Amniotic stem cell (primary cell): Measurements from ENCODE around the gene OSCAR.

ENCODE experiments used
- DNase-seq: peaks from one replicate; lab custom pipeline; 2025; lab: John Stamatoyannopoulos, UW

The OSCAR gene

GRCh38 chr19:54084410-54084809, 16.2 kb downstream of the OSCAR start:
- no peak for DNase-seq

- no peak for DNase-seq
Measured at GRCh38 chr19:54081032-54081431, 19.6 kb downstream of the OSCAR start, which contains the start of gene TARM1. TSS of gene TARM1 (minus strand) at chr19:54081365. CDS start at chr19:54081340, 25 bp downstream.

GRCh38 chr19:54077334-54077733, 23.3 kb downstream of the OSCAR start:
- DNase-seq = no peak

GRCh38 chr19:54074851-54075250, 25.8 kb downstream of the OSCAR start:
- no peak for DNase-seq

- no peak for DNase-seq
Measured at GRCh38 chr19:54073829-54074228, 26.8 kb downstream of the OSCAR start.

GRCh38 chr19:54069470-54069869, 31.1 kb downstream of the OSCAR start:
- no peak for DNase-seq

GRCh38 chr19:54063350-54064116, 37.1 kb downstream of the OSCAR start, which contains the start of gene VSTM1:
TSS of gene VSTM1 (minus strand) at chr19:54063897. CDS start at chr19:54063777, 120 bp downstream.
- no peak for DNase-seq

- no peak for DNase-seq
Measured at GRCh38 chr19:54062643-54063042, 38.0 kb downstream of the OSCAR start.

GRCh38 chr19:54047616-54048015, 53.0 kb downstream of the OSCAR start:
- no peak for DNase-seq

GRCh38 chr19:54045771-54046170, 54.8 kb downstream of the OSCAR start:
- DNase-seq = no peak
